ENCODE data around the gene AIG1.

AIG1 gene

GRCh38 chr6:143093290-143093689 is 32.6 kb downstream of the AIG1 start:
- in situ Hi-C loops (cut with HindIII; ENCODE audit: low sequenced_read_pairs): no loop called here

GRCh38 chr6:143096403-143096802 is 35.7 kb downstream of the AIG1 start:
- in situ Hi-C loops (cut with HindIII; ENCODE audit: low sequenced_read_pairs): no loop called here

- in situ Hi-C loops (cut with HindIII; ENCODE audit: low sequenced_read_pairs): no loop called here
These were observed 36.6 kb downstream of the AIG1 start for GRCh38 chr6:143097224-143097795.

- in situ Hi-C loops (cut with HindIII; ENCODE audit: low sequenced_read_pairs): no loop called here
These were observed 37.5 kb downstream of the AIG1 start for GRCh38 chr6:143098054-143098671.

GRCh38 chr6:143099647-143100046 is 39.0 kb downstream of the AIG1 start:
- in situ Hi-C loops (cut with HindIII; ENCODE audit: low sequenced_read_pairs): no loop called here

- in situ Hi-C loops (cut with HindIII; ENCODE audit: low sequenced_read_pairs): no loop called here
These were observed 39.7 kb downstream of the AIG1 start for GRCh38 chr6:143100429-143100828.

- in situ Hi-C loops (cut with HindIII; ENCODE audit: low sequenced_read_pairs): no loop called here
These were observed 43.2 kb downstream of the AIG1 start for GRCh38 chr6:143103916-143104315.

- in situ Hi-C loops (cut with HindIII; ENCODE audit: low sequenced_read_pairs): no loop called here
These were observed 46.8 kb downstream of the AIG1 start for GRCh38 chr6:143107440-143107839.

GRCh38 chr6:143107911-143108761 is 47.4 kb downstream of the AIG1 start:
- in situ Hi-C loops (cut with HindIII; ENCODE audit: low sequenced_read_pairs): no loop called here

GRCh38 chr6:143109196-143109595 is 48.5 kb downstream of the AIG1 start:
- in situ Hi-C loops (cut with HindIII; ENCODE audit: low sequenced_read_pairs): no loop called here

- in situ Hi-C loops (cut with HindIII; ENCODE audit: low sequenced_read_pairs): no loop called here
These were observed 49.9 kb downstream of the AIG1 start for GRCh38 chr6:143110572-143110971.

GRCh38 chr6:143110996-143111395 is 50.3 kb downstream of the AIG1 start:
- in situ Hi-C loops (cut with HindIII; ENCODE audit: low sequenced_read_pairs): no loop called here

- in situ Hi-C loops (cut with HindIII; ENCODE audit: low sequenced_read_pairs): no loop called here
These were observed 50.8 kb downstream of the AIG1 start for GRCh38 chr6:143111443-143111842.

GRCh38 chr6:143112084-143112768 is 51.5 kb downstream of the AIG1 start:
- in situ Hi-C loops (cut with HindIII; ENCODE audit: low sequenced_read_pairs): no loop called here

GRCh38 chr6:143112837-143113236 is 52.1 kb downstream of the AIG1 start:
- in situ Hi-C loops (cut with HindIII; ENCODE audit: low sequenced_read_pairs): no loop called here

- in situ Hi-C loops (cut with HindIII; ENCODE audit: low sequenced_read_pairs): no loop called here
These were observed 55.0 kb downstream of the AIG1 start for GRCh38 chr6:143115728-143116127.

- in situ Hi-C loops (cut with HindIII; ENCODE audit: low sequenced_read_pairs): no loop called here
These were observed 56.4 kb downstream of the AIG1 start for GRCh38 chr6:143117108-143117507.

- in situ Hi-C loops (cut with HindIII; ENCODE audit: low sequenced_read_pairs): no loop called here
These were observed 58.6 kb downstream of the AIG1 start for GRCh38 chr6:143119260-143119659.

- in situ Hi-C loops (cut with HindIII; ENCODE audit: low sequenced_read_pairs): no loop called here
These were observed 62.4 kb downstream of the AIG1 start for GRCh38 chr6:143123081-143123480.

- in situ Hi-C loops (cut with HindIII; ENCODE audit: low sequenced_read_pairs): no loop called here
These were observed 63.3 kb downstream of the AIG1 start for GRCh38 chr6:143123941-143124340.

GRCh38 chr6:143125455-143125854 is 64.8 kb downstream of the AIG1 start:
- in situ Hi-C loops (cut with HindIII; ENCODE audit: low sequenced_read_pairs): no loop called here

Data from DLD1 (cell line).